HL-60 (cell line): ENCODE results near the gene CASP4.

Source experiments
- DNase-seq, 2 experiments: peaks; one replicate each; pipeline ENCODE4 v3.0.0-alpha.2; 2010 to 2020; ENCODE audit warnings: low read depth in 1 of 2, low spot score in 1 of 2
- H3K27ac ChIP-seq: fragments of 250-450 bp; sonication (Bioruptor Pico); replicated peaks from 2 replicates; pipeline ENCODE4 v1.5.1; 2020; ENCODE audit warnings: mild to moderate bottlenecking, moderate library complexity
- H3K27me3 ChIP-seq: fragments of 250-450 bp; sonication (Bioruptor Pico); 2 replicates; pipeline ENCODE4 v1.5.1; 2021; ENCODE audit warnings: mild to moderate bottlenecking, moderate library complexity; ENCODE audit not compliant: insufficient read depth, poor library complexity, severe bottlenecking
- H3K4me3 ChIP-seq: replicated peaks from 2 replicates; pipeline ENCODE4 v1.5.1; 2011; ENCODE audit warnings: mild to moderate bottlenecking, control low read depth, low read length; ENCODE audit not compliant: insufficient read depth
- GABPA ChIP-seq: IDR thresholded peaks from 2 replicates; pipeline ENCODE4 v1.6.1; 2012; ENCODE audit warnings: low read depth
- POLR2AphosphoS5 ChIP-seq: IDR thresholded peaks from 2 replicates; pipeline ENCODE4 v1.6.1; 2012; ENCODE audit warnings: low read depth
- SPI1 ChIP-seq: IDR thresholded peaks from 2 replicates; pipeline ENCODE4 v1.6.1; 2012; ENCODE audit warnings: low read depth, mild to moderate bottlenecking, borderline replicate concordance
- TF ChIP-seq, protein P1 (sequence below): IDR thresholded peaks from one replicate; pipeline ENCODE4 v1.5.1; 2011; ENCODE audit warnings: low read length, control low read depth, inconsistent platforms; ENCODE audit not compliant: insufficient read depth
- TF ChIP-seq, protein P2 (sequence below): IDR thresholded peaks from 2 replicates; pipeline ENCODE4 v1.6.1; 2012; ENCODE audit warnings: low read depth; ENCODE audit not compliant: insufficient replicate concordance

CASP4 gene

DNA sequence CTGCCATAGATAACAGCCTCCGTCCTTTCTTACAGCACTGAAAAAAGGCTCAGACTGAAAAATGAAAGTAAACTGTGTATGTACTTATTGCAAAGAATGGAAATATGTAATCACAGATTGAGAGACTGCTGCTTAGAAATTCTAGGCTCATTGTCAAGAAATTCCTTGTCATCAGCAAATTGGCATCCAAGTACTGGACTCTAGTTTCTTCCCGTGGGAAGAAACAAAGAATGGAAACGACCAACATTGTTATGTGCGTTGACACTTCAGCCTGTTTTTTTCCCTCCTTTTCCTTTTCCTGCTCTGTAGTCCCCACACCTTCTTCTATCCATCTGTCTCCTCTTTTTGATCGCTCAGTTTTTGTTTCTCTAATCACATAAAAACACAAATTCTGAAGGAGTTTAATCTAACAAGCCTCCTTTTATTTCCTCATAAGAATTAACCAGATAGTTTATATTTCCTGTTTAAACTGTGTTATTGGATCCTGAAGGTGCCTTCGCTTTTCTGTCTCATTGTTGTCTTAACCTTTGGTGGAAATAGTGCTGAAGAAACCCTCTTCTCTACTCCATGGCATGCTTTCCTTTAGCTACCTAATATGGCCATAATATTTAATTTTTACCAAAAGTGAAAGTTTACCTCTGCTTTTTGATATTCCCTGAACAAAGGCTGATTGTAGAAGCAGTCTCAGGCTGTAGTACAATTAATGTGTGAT is 50.1 kb downstream of the CASP4 start:
- DNase-seq, result no peak
- no peak overlapping the region for H3K27ac ChIP-seq

DNA sequence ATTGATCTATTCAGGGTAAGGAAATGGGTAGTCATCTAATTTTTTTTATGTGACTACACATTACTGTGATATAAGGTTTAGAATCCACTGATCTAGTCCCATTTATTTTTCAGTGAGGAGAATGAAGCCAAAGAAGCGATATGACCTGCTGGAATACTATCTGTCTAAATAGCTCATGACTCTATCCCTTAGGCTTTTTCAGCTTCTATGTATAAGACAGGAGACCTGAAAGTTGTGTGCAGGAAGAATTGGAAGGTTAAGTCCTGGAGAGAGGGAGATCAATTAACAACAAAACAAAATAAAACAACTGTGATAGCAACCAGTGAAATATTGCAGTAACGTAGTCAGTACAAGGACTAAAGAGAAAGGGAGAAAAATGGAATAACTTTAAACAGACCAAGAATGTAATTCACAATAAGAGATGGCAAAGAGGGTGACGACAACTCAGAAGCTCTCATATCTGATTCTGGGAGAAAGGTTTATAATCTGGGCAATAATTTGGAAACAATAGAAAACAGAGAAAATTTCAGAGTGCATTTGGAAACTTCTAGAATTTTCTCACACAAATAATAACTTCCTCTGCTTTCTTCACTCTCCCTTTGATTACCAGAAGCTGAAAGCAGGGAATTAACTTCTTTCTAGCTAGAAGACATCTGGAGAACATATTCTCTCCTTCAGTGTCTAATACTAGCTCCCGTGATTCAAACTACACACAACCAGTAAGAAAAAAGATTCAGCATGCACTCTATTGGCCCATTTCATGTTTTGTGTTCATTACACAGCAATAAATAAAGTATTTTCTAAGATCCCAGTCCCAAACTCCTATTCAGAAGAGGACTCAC is 50.9 kb downstream of the CASP4 start:
- no peak overlapping the region for H3K27ac ChIP-seq
- H3K4me3 ChIP-seq, result no peak overlapping the region
- TF ChIP-seq, protein P1, sequence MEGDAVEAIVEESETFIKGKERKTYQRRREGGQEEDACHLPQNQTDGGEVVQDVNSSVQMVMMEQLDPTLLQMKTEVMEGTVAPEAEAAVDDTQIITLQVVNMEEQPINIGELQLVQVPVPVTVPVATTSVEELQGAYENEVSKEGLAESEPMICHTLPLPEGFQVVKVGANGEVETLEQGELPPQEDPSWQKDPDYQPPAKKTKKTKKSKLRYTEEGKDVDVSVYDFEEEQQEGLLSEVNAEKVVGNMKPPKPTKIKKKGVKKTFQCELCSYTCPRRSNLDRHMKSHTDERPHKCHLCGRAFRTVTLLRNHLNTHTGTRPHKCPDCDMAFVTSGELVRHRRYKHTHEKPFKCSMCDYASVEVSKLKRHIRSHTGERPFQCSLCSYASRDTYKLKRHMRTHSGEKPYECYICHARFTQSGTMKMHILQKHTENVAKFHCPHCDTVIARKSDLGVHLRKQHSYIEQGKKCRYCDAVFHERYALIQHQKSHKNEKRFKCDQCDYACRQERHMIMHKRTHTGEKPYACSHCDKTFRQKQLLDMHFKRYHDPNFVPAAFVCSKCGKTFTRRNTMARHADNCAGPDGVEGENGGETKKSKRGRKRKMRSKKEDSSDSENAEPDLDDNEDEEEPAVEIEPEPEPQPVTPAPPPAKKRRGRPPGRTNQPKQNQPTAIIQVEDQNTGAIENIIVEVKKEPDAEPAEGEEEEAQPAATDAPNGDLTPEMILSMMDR, result no peak
- TF ChIP-seq SPI1 (no peak), GABPA (no peak), POLR2AphosphoS5 (no peak)
- TF ChIP-seq, protein P2, sequence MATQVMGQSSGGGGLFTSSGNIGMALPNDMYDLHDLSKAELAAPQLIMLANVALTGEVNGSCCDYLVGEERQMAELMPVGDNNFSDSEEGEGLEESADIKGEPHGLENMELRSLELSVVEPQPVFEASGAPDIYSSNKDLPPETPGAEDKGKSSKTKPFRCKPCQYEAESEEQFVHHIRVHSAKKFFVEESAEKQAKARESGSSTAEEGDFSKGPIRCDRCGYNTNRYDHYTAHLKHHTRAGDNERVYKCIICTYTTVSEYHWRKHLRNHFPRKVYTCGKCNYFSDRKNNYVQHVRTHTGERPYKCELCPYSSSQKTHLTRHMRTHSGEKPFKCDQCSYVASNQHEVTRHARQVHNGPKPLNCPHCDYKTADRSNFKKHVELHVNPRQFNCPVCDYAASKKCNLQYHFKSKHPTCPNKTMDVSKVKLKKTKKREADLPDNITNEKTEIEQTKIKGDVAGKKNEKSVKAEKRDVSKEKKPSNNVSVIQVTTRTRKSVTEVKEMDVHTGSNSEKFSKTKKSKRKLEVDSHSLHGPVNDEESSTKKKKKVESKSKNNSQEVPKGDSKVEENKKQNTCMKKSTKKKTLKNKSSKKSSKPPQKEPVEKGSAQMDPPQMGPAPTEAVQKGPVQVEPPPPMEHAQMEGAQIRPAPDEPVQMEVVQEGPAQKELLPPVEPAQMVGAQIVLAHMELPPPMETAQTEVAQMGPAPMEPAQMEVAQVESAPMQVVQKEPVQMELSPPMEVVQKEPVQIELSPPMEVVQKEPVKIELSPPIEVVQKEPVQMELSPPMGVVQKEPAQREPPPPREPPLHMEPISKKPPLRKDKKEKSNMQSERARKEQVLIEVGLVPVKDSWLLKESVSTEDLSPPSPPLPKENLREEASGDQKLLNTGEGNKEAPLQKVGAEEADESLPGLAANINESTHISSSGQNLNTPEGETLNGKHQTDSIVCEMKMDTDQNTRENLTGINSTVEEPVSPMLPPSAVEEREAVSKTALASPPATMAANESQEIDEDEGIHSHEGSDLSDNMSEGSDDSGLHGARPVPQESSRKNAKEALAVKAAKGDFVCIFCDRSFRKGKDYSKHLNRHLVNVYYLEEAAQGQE, result no peak
- no peaks in the 10 kb centered on the region for H3K27me3 ChIP-seq
- DNase-seq, result no peak

More for the DNA sequence above, 50.1 kb downstream of the CASP4 start:
- TF ChIP-seq, protein P1, result no peak
- TF ChIP-seq GABPA, result no peak
- TF ChIP-seq, protein P2, result no peak
- Histone ChIP-seq H3K27me3 (no peaks in the 10 kb centered on the region), H3K4me3 (no peak overlapping the region)

DNA sequence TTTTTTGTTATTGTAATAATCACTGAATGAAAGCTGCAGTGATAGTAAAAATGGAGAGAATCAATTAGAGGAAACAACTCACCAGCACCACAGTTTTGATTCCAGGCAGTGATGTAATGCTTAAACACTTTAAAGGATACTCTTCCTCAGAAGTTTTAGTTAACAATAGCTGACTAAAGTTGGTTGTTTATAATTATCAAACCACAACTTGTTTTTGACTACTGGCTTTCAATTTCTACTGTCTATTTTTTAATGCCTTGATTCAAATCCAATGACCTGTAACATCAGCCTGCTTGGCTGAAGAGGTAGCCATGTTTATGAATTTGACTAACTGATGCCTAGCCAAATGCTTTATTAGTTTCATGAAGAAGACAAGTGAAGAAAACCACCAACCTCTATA is 51.9 kb downstream of the CASP4 start:
- no peak overlapping the region for H3K4me3 ChIP-seq
- no peak for DNase-seq
- H3K27ac ChIP-seq, result no peak overlapping the region
- H3K27me3 ChIP-seq, result no peaks in the 10 kb centered on the region
- TF ChIP-seq GABPA (no peak), SPI1 (no peak), POLR2AphosphoS5 (no peak)
- TF ChIP-seq, protein P2, result no peak
- TF ChIP-seq, protein P1, result no peak
